ENCODE data around the gene SLC29A1. TPM values are rescaled to one million over a fixed set of nuclear protein-coding genes. Genes with fewer than 3 reads are reported as not detected.

SLC29A1 gene
- total RNA-seq, 2 donors from 2014 or later = 18.5 to 58.9 TPM

DNA sequence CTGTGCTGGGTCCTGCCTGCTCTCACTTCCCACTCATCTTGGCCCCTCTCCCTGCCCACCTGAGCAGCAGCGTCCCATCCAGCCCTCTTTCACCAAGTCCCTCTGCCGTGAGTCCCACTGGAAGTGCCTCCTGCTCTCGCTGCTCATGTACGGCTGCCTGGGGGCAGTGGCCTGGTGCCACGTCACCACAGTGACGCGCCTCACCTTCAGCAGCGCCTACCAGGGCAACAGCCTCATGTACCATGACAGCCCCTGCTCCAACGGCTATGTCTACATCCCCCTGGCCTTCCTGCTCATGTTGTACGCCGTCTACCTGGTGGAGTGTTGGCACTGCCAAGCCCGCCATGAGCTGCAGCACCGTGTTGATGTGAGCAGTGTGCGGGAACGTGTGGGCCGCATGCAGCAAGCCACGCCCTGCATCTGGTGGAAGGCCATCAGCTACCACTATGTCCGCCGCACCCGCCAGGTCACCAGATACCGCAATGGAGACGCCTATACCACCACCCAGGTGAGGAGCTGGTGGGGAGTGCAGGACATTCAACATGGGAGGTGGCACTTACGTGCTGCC, 49.7 kb downstream of the SLC29A1 start:
- H3K36me3 ChIP-seq = no peaks in the 10 kb centered on the region
- no peaks in the 10 kb centered on the region for H3K9me3 ChIP-seq
- intact Hi-C loops (cut with DNase I) = no loop called here
- no peaks in the 10 kb centered on the region for H3K4me1 ChIP-seq (replicated peaks)
- no peak overlapping the region for H3K27ac ChIP-seq
- DNase-seq (ENCODE audit: low spot score) = no peak
- H3K27me3 ChIP-seq (replicated peaks; ENCODE audit: insufficient read depth) = peaks cover 5% of the 10 kb centered on the region
- no peak overlapping the region for H3K4me3 ChIP-seq
- 81% methylated on average over 23 of the region's 23 CpGs for WGBS
- no peak for TF ChIP-seq CTCF (IDR thresholded peaks at IDR 0.05)
- TF ChIP-seq POLR2AphosphoS5 (IDR thresholded peaks at IDR 0.05) = no peak

DNA sequence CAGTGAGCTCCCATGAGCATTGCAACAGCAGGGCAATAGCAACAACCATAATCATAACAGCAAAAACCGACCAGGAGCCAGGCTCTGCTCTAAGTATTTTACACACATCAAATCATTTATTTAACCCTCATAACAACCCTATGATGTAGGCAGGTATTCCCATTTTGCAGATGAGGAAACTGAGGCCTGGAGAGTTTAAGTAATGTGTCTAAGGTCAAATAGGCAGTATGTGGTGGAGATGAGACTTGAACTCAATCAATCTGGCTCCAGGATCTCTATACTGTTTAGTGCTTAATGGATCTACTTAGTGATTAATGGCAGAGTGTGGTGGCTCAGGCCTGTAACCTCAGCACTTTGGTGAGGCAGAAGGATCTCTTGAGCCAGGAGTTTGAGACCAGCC, 50.2 kb downstream of the SLC29A1 start:
- DNase-seq (ENCODE audit: low spot score) = no peak
- intact Hi-C loops (cut with DNase I) = no loop called here
- Histone ChIP-seq H3K27ac (no peak overlapping the region), H3K27me3 (replicated peaks; ENCODE audit: insufficient read depth) (peaks cover 5% of the 10 kb centered on the region), H3K9me3 (no peaks in the 10 kb centered on the region), H3K36me3 (no peaks in the 10 kb centered on the region), H3K4me3 (no peak overlapping the region), H3K4me1 (replicated peaks) (no peaks in the 10 kb centered on the region)
- TF ChIP-seq CTCF (IDR thresholded peaks at IDR 0.05) = no peak
- no peak for TF ChIP-seq POLR2A (IDR thresholded peaks at IDR 0.05)
- no peak for TF ChIP-seq POLR2AphosphoS5 (IDR thresholded peaks at IDR 0.05)
- 70% methylated on average over 1 of the region's 1 CpG for WGBS

DNA sequence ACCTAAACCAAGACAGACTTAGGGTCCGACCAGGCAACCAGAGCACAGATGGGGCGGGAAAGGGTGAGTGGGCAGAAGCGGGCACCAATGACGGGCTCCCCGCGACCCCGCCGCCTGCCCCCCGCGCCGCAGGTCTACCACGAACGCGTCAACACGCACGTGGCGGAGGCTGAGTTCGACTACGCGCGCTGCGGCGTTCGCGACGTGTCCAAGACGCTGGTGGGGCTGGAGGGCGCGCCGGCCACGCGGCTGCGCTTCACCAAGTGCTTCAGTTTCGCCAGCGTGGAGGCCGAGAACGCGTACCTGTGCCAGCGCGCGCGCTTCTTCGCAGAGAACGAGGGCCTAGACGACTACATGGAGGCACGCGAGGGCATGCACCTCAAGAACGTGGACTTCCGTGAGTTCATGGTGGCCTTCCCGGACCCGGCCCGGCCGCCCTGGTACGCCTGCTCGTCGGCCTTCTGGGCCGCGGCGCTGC, 51.9 kb downstream of the SLC29A1 start:
- Histone ChIP-seq H3K4me1 (replicated peaks) (no peaks in the 10 kb centered on the region), H3K27ac (no peak overlapping the region), H3K27me3 (replicated peaks; ENCODE audit: insufficient read depth) (peaks cover 5% of the 10 kb centered on the region), H3K4me3 (no peak overlapping the region), H3K9me3 (no peaks in the 10 kb centered on the region), H3K36me3 (no peaks in the 10 kb centered on the region)
- 72% methylated on average over 57 of the region's 59 CpGs for WGBS
- DNase-seq (ENCODE audit: low spot score) = no peak
- TF ChIP-seq POLR2A (IDR thresholded peaks at IDR 0.05) = no peak
- no peak for TF ChIP-seq CTCF (IDR thresholded peaks at IDR 0.05)
- TF ChIP-seq POLR2AphosphoS5 (IDR thresholded peaks at IDR 0.05) = no peak
- intact Hi-C loops (cut with DNase I) = no loop called here

DNA sequence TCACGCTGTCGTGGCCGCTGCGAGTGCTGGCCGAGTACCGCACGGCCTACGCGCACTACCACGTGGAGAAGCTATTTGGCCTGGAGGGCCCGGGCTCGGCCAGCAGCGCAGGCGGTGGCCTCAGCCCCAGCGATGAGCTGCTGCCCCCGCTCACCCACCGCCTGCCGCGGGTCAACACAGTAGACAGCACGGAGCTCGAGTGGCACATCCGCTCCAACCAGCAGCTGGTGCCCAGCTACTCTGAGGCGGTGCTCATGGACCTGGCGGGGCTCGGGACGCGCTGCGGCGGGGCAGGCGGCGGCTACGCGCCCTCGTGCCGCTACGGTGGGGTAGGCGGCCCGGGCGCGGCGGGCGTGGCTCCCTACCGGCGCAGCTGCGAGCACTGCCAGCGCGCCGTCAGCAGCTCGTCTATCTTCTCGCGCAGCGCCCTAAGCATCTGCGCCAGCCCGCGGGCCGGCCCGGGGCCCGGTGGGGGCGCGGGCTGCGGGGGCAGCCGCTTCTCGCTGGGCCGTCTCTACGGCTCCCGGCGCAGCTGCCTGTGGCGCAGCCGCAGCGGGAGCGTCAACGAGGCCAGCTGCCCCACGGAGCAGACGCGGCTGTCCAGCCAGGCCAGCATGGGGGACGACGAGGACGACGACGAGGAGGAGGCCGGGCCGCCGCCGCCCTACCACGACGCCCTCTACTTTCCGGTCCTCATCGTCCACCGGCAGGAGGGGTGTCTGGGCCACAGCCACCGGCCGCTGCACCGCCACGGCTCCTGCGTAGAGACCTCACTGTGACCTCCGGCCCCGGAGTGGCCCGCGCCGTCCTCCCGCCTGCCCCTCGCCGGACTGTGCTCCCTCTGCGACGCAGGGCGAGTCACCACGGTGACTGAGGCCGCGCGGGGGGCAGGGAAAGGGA, 52.6 kb downstream of the SLC29A1 start:
- Histone ChIP-seq H3K4me3 (peak overlapping the region; percentile 2 to 25), H3K36me3 (no peaks in the 10 kb centered on the region), H3K27me3 (replicated peaks; ENCODE audit: insufficient read depth) (peaks cover 5% of the 10 kb centered on the region), H3K27ac (no peak overlapping the region), H3K4me1 (replicated peaks) (no peaks in the 10 kb centered on the region), H3K9me3 (no peaks in the 10 kb centered on the region)
- no peak for DNase-seq (ENCODE audit: low spot score)
- TF ChIP-seq POLR2AphosphoS5 (IDR thresholded peaks at IDR 0.05) = no peak
- TF ChIP-seq POLR2A (IDR thresholded peaks at IDR 0.05) = no peak
- no peak for TF ChIP-seq CTCF (IDR thresholded peaks at IDR 0.05)
- 20% methylated on average over 35 of the region's 109 CpGs for WGBS
- intact Hi-C loops (cut with DNase I) = no loop called here

All from prostate gland (tissue), 2 donors.